Body of pancreas (tissue), 4 donors: Measurements from ENCODE around the gene SYNJ1. TPM values are rescaled to one million over a fixed set of nuclear protein-coding genes. Genes with fewer than 3 reads are reported as not detected.

ENCODE experiments used
- ATAC-seq: fragments of 150-250 bp; one replicate; pipeline ENCODE4 v1.9.1; 2016
- DNase-seq, 4 donors: peaks; one replicate each; pipeline ENCODE4 v3.0.0-alpha.2; 2019
- H3K27ac ChIP-seq, 4 donors: fragments of 200-600 bp; sonication (generic); 1 replicate in 3 of 4; 2 replicates in 1 of 4; pipeline versions ENCODE4 v1.5.1 to v1.6.1; 2016 to 2019; ENCODE audit warnings: mild to moderate bottlenecking in 1 of 4, mixed read lengths in 1 of 4, moderate library complexity in 1 of 4
- H3K27me3 ChIP-seq, 2 donors: fragments of 200-600 bp; sonication (generic); one replicate each; pipeline ENCODE4 v1.6.0; 2016; ENCODE audit warnings: mild to moderate bottlenecking in 1 of 2
- H3K36me3 ChIP-seq, 2 donors: fragments of 200-600 bp; sonication (generic); replicated peaks in 1 of 2; 2 replicates each; pipeline ENCODE4 v1.5.1; 2016; ENCODE audit warnings: low read depth in 2 of 2; ENCODE audit not compliant: insufficient read depth in 1 of 2
- H3K4me1 ChIP-seq: fragments of 200-600 bp; sonication (generic); one replicate; pipeline ENCODE4 v1.6.0; 2016
- H3K4me3 ChIP-seq, 2 donors: fragments of 200-600 bp; sonication (generic); 1 replicate in 1 of 2; 2 replicates in 1 of 2; pipeline ENCODE4 v1.5.1; 2016 to 2019
- H3K9me3 ChIP-seq, 3 donors: fragments of 200-600 bp; sonication (generic); 1 replicate in 2 of 3; 2 replicates in 1 of 3; pipeline ENCODE4 v1.5.1; 2016
- CTCF ChIP-seq, 7 experiments: fragments of 450-650 bp in 4 of 7; fragments of 200-600 bp in 3 of 7; sonication (generic) in 3 of 7; IDR thresholded peaks; one replicate each; pipeline ENCODE4 v1.5.1; 2016 to 2019; ENCODE audit warnings: antibody characterized with exemption in 7 of 7
- POLR2A ChIP-seq, 3 donors: fragments of 450-650 bp; IDR thresholded peaks; one replicate each; pipeline ENCODE4 v1.6.1; 2016; ENCODE audit warnings: antibody characterized with exemption in 3 of 3, mild to moderate bottlenecking in 2 of 3
- WGBS, 2 donors: methylation state at CpG; one replicate each; pipeline ENCODE4 v1.1.5; 2017; 5-methylcytosine and 5-hydroxymethylcytosine counted together
- intact Hi-C: fragments of 100-400 bp; cut with DNase I; formaldehyde crosslinking; loops from one replicate; pipeline ENCODE4 v1.15.1; 2023
- total RNA-seq, 2 donors: library from RNA; depleted of rRNA; stranded (reverse); fragments of >200 nt; gene quantifications; one replicate each; pipeline ENCODE4 v1.1.0, GENCODE V29; 2016

Gene SYNJ1
- total RNA-seq, 2 donors from 2014 or later: 4.6 to 4.7 TPM

- no peak overlapping the region for H3K27ac ChIP-seq
- WGBS, 2 donors: 79 to 86% methylated on average over 8 of the region's 8 CpGs
- no peaks in the 10 kb centered on the region for H3K4me1 ChIP-seq
- no peak overlapping the region for H3K4me3 ChIP-seq
- H3K36me3 ChIP-seq: peaks cover 7 to 27% of the 10 kb centered on the region in 2 donors
- H3K27me3 ChIP-seq: no peaks in the 10 kb centered on the region
- H3K9me3 ChIP-seq: no peaks in the 10 kb centered on the region
- DNase-seq (no peak), ATAC-seq (no peak)
- no peak for TF ChIP-seq CTCF (IDR thresholded peaks at IDR 0.05)
- no peak for TF ChIP-seq POLR2A (IDR thresholded peaks at IDR 0.05)
- intact Hi-C loops: loop anchor here (5.0 kb wide), 1 partner anchor 197 kb away; no protein-coding TSS in a partner anchor
These were observed 123.3 kb downstream of the SYNJ1 start for GRCh38 chr21:32604464-32604863.

- ATAC-seq (no peak), DNase-seq (no peak)
- Histone ChIP-seq H3K9me3 (no peaks in the 10 kb centered on the region), H3K27ac (no peak overlapping the region), H3K36me3 (peaks cover 7 to 23% of the 10 kb centered on the region in 2 donors), H3K4me1 (no peaks in the 10 kb centered on the region), H3K4me3 (no peak overlapping the region), H3K27me3 (no peaks in the 10 kb centered on the region)
- 86 to 88% methylated on average over 7 to 8 of the region's 8 CpGs for WGBS, 2 donors
- TF ChIP-seq POLR2A (IDR thresholded peaks at IDR 0.05): no peak
- no peak for TF ChIP-seq CTCF (IDR thresholded peaks at IDR 0.05)
- intact Hi-C loops: loop anchor here (5.0 kb wide), 1 partner anchor 196 kb away; no protein-coding TSS in a partner anchor
These were observed 124.7 kb downstream of the SYNJ1 start for GRCh38 chr21:32603131-32603530.

GRCh38 chr21:32602099-32602498 lies 125.7 kb downstream of the SYNJ1 start:
- H3K27ac ChIP-seq: no peak overlapping the region
- peaks cover 7 to 21% of the 10 kb centered on the region in 2 donors for H3K36me3 ChIP-seq
- H3K9me3 ChIP-seq: no peaks in the 10 kb centered on the region
- intact Hi-C loops: loop anchor here (5.0 kb wide), 1 partner anchor 195 kb away; no protein-coding TSS in a partner anchor
- 93 to 100% methylated on average over 5 to 6 of the region's 6 CpGs for WGBS, 2 donors
- H3K4me3 ChIP-seq: no peak overlapping the region
- no peak for DNase-seq
- H3K27me3 ChIP-seq: no peaks in the 10 kb centered on the region
- no peak for TF ChIP-seq POLR2A (IDR thresholded peaks at IDR 0.05)
- no peak for TF ChIP-seq CTCF (IDR thresholded peaks at IDR 0.05)
- no peaks in the 10 kb centered on the region for H3K4me1 ChIP-seq
- no peak for ATAC-seq

- DNase-seq (peak in 2 of 4 donors; percentile 16 to 65), ATAC-seq (no peak)
- H3K4me3 ChIP-seq: no peak overlapping the region
- no peaks in the 10 kb centered on the region for H3K9me3 ChIP-seq
- intact Hi-C loops: no loop called here
- TF ChIP-seq CTCF (IDR thresholded peaks at IDR 0.05) (no peak), POLR2A (IDR thresholded peaks at IDR 0.05) (no peak)
- H3K4me1 ChIP-seq: no peaks in the 10 kb centered on the region
- peaks cover 7 to 19% of the 10 kb centered on the region in 2 donors for H3K36me3 ChIP-seq
- no peaks in the 10 kb centered on the region for H3K27me3 ChIP-seq
- 49 to 61% methylated on average over 8 of the region's 8 CpGs for WGBS, 2 donors
- no peak overlapping the region for H3K27ac ChIP-seq
These were observed 128.3 kb downstream of the SYNJ1 start for GRCh38 chr21:32599526-32599925.

- H3K4me1 ChIP-seq: no peaks in the 10 kb centered on the region
- H3K36me3 ChIP-seq: peaks cover 7 to 19% of the 10 kb centered on the region in 2 donors
- TF ChIP-seq POLR2A (IDR thresholded peaks at IDR 0.05) (no peak), CTCF (IDR thresholded peaks at IDR 0.05) (no peak)
- H3K27me3 ChIP-seq: no peaks in the 10 kb centered on the region
- no peaks in the 10 kb centered on the region for H3K9me3 ChIP-seq
- no peak overlapping the region for H3K27ac ChIP-seq
- intact Hi-C loops: no loop called here
- H3K4me3 ChIP-seq: no peak overlapping the region
- DNase-seq (no peak), ATAC-seq (no peak)
- whole genome bisulfite sequencing, 2 donors: 77 to 86% methylated on average over 5 of the region's 5 CpGs
These were observed 128.7 kb downstream of the SYNJ1 start for GRCh38 chr21:32599091-32599490.
